Lung microvascular endothelial cell (primary cell): Measurements from ENCODE around the gene TMEM97. TPM values are rescaled to one million over a fixed set of nuclear protein-coding genes. Genes with fewer than 3 reads are reported as not detected.
A peak's percentile ranks its signal among the peaks of the same experiment; 100 is the strongest.
"Not testable (repeated sequence)": the region's sequence is repeated elsewhere in the genome, so short reads cannot be mapped to it uniquely, and the experiment has no call there.

ENCODE experiments used
- DNase-seq, 2 donors: peaks; one replicate each; pipeline versions ENCODE4 v3.0.0 to v3.0.0-alpha.2; 2010; ENCODE audit warnings: low read depth in 2 of 2
- total RNA-seq: library from RNA; depleted of rRNA; stranded (reverse); fragments of >200 nt; gene quantifications from 2 replicates; pipeline ENCODE4 v1.2.1, GENCODE V29; 2014

TMEM97 gene
- total RNA-seq, 1 donor from 2014 or later: 10.3 TPM

DNA sequence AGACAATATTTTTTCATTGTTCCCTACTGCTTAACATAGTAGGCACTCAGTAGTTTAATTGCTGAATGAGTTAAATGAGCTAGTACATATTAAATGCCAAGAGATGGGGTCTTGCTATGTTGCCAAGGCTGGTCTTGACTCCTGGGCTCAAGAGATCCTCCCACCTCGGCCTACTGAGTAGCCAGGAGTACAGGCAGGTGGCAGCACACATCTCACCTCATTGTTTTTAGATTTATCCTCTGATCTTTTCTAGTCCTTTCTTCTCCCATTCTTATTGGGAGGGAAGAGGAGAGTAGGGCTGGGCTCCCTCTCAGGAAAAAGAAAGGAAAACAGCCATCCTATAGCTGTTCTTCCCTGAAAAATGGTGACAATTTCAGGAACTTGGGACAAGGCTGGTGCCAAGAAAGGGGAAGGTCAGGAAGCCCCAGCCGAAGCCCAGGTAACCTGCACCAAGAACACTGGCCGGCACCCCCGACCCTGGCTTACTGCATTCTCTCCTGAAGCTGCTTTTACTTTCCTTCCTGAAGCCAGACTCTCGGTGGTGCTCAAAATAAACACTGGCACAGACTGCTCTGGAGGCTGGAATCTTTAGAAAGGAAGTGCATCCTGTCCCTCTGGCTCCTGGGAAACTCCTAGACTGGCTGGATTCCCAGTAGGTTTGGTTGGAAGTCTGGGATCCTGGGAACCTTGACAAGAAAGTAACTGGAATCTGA lies 19.2 kb downstream of the TMEM97 start:
- peak; percentile 61 to 91 for DNase-seq

DNA sequence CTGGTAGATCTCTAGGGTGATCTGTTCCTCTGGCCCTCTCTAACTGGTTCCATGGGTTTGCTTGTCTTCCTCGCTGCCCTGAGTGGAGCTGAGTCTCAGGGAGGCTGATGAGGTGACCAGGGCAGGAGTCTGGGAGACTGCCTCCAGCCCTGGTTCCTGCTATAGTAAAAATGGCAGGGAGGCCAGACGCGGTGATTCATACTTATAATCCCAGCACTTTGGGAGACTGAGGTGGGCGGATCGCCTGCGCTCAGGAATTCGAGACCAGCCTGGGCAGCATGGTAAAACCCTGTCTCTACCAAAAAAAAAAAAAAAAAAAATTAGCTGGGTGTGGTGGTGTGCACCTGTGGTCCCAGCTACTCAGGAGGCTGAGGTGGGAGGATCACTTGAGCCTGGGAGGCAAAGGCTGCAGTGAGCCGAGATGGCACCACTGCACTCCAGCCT lies 19.8 kb downstream of the TMEM97 start:
- DNase-seq: not testable (repeated sequence)

DNA sequence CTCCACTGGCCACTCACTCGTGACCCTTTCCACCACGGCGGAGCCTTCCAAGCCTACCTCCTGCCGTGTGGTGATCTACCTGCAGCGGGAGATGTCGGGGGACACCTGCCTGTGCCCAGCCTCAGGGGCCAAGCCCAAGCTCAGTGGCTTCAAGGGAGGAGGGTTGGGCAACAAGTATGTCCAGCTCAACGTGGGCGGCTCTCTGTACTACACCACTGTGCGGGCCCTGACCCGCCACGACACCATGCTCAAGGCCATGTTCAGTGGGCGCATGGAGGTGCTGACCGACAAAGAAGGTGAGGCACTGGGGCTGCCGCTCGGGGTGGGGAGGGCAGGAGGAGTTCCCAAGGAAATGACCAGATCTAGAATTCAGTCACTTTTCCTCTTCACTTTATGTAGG lies 20.4 kb downstream of the TMEM97 start:
- DNase-seq: no peak

DNA sequence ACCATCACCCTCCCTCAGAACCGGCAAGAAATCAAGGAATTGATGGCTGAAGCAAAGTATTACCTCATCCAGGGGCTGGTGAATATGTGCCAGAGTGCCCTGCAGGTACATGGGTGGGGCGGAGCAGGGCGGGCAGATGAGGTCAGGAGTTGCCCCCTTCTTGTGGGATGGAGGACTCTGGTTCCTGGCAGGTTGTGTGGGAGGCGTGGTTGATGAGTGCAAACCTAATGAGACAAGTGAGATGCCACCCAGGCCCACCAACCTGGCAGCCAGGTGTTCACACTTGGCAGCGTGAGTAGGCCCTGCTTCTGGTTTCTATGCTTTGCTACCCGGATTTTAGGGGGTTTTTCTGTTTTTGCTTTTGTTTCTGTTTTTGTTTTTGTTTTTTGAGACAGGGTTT lies 21.4 kb downstream of the TMEM97 start:
- no peak for DNase-seq

DNA sequence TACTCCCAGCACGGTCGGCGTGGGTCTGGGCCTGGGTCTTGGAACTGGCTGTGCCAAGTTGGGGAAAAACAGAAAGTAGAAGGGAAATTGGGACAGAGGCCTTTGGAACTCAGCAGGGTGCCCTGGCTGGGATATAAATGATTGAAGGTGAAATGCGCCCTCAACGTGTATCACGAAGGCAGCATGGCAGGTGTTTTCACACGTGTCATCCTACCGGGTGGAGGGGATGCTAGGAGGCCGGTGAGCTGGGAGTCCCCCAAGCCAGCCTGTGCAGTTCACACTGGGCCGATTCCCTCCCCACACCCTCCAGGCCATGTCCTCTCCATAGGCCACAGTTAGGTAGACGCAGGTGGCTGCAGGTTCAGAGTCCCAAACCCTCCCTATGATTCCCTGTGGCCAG lies 22.5 kb downstream of the TMEM97 start:
- DNase-seq: no peak

DNA sequence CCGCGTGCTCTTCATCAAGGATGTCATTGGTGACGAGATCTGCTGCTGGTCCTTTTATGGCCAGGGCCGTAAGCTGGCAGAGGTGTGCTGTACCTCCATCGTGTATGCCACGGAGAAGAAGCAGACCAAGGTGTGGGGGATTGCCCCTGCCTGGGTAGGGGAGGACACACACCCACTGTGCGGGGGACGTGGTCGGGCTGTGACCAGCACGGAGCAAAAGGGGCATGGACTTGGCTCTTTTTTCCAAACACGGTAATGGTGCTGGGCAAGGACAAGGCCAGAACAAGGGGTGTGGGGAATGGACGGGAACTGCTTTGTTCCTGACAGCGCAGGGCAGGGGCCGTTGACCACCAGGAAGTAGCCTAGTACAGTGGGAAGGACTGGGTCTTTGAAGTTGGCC lies 23.3 kb downstream of the TMEM97 start:
- DNase-seq: no peak

DNA sequence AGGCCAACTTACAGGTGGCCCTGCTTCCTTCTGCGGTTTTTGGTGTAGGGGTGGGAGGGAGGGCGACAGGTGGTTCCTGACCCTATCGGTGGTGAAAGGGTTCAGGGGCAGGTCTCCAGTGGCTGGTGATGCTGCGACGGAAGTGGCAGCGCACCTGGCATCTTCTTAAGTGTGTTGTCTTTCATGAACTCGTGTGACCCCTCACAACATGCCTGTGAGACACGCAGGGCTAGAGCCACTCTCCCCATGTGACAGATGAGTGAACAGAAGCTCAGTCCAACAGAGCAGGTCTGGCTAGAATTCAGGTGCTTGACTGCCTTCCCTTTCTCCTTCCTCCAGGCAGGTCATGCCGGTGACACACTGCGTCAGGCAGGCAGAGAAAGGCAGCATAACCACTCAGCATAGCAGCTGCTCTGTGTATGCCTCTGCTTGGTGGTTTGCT lies 24.5 kb downstream of the TMEM97 start:
- no peak for DNase-seq

DNA sequence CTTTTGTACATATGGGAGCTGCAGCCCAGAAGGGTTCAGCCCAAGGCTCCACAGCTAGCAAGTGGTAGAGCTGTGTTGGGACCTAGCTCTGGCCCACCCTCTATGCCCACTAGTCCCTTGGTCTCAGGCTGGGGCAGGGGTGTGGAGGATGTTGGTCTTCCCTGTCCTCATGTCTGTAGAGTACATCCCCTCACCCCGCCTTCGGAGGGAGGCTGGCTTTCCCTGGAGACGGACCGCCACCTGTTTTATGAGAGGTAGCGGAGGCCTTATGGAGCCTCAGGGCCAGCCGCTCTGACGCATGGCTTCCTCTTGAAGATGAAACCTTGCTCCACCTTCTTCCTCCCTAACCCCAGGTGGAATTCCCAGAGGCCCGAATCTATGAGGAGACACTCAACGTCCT lies 25.0 kb downstream of the TMEM97 start:
- no peak for DNase-seq

DNA sequence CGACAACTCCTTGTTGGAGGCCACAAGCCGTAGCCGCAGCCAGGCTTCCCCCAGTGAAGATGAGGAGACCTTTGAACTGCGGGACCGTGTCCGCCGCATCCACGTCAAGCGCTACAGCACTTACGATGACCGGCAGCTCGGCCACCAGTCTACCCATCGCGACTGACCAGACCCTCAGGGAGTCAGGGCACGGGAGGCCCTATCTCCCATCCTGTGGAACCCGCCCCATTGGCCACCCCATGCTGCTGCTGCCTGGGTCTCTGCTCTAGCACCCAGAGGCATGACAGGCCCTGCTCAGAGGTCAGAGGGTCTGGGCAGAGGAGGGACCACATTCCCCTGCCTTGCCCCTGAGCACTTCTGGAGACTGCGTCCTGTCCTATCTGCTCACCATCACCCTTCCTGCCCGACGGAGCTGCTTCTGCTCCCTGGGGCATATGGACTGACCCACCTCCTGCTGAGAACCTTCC lies 25.5 kb downstream of the TMEM97 start:
- DNase-seq: no peak

DNA sequence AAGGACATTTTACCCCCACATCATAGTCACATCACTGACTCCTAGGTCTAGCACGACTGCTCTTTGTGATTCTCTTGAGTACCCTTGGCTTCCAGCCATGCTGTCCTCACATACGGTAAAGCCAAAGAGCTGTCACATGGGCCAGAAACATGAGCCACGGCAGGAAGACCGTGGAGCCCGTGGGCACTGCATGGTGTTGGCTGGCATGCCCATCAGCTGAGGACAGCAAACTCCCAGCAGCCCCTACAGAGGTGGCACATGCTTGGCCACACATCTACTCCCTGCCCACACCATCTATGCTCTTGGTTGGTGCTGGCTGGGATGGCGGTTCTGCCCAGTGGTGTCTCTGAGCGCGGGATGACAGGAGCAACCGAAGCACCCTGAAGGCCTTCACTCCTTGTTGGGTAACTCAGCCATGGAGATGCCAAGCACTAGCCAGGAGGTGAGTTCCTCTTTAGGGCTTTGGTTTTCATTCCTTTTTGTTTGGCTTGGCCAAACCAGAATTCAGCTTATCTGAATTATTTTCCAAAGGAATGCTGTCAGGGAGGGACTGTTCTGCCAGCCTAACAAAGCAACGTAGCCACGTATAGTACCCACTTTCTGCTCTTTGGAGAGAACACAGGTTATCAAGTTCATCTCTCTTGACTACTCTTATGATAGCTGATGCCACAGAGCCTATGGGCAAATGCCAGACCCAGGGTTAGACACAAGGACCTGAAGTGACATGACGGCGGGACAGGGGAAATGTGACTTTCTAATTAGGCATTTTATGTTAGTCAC lies 26.6 kb downstream of the TMEM97 start:
- peak; percentile 25 to 69 for DNase-seq

DNA sequence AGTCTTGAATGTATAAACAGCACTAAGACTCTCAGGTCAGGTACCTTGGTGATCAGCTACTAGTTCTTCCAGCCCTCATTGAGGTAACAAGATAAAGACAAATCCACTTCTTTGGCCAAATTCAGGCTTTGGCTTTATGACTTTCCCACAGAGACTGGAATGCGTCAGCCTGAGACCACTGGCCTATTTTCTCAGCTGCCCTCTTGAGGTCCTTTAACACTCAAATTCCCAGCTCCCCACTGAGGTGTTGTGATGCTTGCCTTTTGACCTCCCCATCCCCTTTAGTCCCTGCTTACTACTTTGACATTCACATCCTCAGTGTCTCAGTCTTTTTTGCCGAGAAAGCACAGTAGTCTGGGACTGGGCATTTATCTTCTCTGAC lies 27.2 kb downstream of the TMEM97 start:
- DNase-seq: peak in 1 of 2 donors; percentile 15

DNA sequence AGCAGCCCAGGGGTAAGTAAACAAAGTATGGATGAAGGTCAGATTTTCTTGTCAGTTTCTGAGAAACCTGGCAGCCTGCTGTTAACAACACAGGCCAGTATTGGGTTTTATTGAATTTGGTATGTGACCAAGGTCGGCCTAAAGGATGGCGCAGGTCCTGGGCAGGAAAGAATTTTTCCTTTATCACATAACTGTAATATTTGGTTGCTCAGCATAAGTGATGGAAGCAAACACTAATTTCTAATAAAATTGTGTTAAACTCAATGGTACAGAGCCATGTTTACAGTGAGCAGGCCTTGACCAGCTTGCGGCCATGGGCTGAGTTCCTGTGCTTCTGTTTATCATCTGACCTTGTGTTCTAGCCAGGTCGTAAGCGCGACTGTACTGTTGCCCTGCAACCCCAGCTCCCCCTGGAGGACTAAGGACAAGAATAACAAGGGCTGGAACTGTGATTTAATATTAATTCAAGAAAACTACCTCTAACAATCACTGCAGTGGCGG lies 27.8 kb downstream of the TMEM97 start:
- peak; percentile 88 to 93 for DNase-seq

DNA sequence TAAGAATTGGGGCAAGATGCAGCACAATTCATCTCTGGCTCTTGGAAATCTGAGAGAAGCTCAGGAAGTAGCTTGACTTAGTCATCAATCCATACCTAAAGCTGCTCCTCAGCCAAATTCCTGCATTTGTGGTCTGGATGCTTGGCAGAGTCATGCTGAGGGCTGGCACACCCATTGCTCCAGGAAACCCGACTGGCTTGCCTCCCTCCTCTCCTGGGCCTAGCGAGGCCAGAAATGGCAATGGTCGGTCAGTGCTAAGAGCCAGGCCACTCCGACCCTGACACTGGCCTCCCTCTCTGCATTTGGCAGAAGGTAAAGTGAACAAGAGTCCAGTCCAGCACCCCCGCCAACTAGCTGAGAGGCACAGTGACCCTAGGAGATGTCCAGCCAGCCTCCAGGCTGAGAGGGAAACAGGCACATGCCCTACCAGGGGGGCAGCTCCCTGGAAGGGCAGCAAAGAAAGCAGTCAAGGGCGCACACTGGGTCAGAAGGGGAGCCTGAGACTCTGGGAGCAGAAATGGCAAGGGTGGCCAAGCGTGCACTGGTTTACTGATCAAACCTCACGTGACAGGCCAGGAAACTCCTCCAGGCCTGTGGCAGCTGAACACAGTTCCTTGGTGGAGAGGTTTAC lies 28.4 kb downstream of the TMEM97 start:
- peak; percentile 51 to 88 for DNase-seq

DNA sequence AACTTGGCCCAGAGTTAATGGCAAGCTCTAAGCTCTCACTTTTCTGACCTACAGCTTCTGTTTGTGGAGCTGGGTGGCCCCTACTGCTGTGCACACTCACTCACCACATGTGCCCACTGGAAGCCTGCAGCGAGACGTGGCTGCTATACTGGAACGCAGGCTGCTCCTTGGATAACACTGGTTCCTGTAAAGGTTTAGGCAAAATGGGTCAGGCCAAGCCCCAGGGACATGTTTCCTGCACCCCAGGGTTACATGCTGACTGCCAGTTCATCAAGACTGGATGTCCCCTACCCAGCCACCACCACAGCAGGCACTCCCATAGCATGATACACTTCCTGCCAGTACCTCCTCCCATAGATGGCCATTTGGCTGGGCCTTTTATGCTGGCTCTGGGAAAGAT lies 30.0 kb downstream of the TMEM97 start:
- DNase-seq: no peak

DNA sequence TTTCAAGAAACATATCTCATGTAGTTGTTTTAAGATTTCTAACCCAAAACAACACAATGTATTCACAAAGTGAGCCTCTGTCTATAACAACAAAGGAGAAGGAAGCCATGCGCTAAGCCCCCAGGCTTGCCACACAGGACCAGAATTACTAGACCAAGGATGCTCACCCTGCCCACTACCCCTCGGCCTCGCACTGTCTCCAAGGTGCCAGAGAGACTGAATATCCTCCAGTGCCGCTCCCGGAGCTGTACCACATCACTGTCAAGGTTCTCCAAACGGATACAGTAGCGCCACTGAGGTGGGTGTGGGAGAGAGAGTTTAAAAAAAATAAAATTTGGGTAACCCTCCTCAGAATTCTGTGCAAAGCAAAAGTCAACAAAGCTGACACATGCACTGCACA lies 31.3 kb downstream of the TMEM97 start:
- DNase-seq: no peak

DNA sequence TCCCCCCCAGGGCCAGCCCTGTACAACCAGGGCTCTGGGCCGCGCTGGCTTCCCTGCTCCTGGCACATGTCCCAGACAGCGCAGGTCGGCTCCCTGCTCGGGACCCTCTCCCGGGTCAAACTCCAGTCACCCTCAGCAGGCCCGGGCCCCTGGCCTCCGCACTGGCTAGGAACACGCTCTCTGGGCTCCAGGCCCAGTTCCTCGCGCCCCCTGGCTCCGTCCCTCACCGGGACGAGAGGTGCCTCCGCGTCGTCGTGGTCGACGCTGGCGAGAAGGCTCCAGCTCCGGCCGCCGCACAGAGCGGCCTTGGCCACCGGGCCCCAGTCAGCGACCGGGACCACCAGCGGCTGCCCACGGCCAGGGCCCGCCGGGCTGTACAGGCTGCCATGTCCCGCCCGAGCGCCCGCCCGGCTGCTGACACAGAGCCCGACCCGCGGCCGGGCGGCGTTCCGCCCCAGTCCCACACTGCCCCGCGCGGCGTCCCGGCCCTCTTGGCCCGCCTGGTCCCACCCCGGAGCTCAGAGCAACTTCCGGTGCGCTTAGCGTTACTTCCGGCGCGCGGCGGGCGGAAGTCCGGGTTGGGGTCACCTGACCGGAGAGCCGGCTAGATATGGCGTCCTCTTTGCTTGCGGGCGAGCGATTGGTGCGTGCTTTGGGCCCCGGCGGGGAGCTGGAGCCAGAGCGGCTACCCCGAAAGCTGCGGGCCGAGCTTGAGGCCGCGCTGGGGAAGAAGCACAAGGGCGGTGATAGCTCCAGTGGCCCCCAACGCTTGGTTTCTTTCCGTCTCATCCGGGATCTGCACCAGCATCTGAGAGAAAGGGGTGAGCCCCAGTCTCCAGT lies 38.3 kb downstream of the TMEM97 start, which contains the start of gene POLDIP2:
Gene POLDIP2, minus strand, starts transcription at position 467 of the 840 bp plus-strand sequence. Its CDS starts 79 bp downstream, at position 388.
- DNase-seq: peak; percentile 96

DNA sequence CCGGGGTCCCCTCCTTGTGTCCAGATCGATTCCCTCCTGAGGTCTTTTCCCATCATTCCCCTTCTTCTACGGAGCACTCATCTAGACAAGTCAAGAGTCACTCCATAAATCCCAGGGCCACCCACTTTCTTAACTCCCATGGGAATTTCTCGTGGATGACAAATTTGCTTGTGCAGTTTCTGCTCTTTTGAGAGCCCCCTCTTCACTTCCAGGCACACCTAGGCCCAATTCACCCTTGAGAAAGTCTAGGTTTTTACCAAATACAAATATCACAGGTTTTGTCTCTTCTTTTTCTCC lies 38.8 kb downstream of the TMEM97 start:
- DNase-seq: no peak

DNA sequence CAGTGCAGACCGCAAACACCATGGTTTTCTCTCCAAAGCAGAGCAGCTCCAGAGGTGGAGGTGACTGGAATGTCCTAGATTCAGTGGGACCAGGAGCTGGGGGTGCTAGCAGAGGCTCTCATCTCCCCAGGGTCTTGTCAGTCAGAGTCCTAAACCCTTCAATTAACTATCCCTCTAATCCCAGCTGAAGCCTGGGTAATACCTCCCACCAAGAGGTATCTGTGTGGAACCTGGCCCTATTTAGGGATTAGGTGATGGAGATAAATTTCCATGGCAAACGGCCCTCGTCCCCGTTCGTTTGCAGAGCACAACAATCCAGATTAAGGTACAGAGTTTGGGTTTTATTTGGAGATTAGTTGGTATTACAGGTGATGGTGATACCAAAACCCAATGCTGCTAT lies 44.2 kb downstream of the TMEM97 start:
- no peak for DNase-seq

DNA sequence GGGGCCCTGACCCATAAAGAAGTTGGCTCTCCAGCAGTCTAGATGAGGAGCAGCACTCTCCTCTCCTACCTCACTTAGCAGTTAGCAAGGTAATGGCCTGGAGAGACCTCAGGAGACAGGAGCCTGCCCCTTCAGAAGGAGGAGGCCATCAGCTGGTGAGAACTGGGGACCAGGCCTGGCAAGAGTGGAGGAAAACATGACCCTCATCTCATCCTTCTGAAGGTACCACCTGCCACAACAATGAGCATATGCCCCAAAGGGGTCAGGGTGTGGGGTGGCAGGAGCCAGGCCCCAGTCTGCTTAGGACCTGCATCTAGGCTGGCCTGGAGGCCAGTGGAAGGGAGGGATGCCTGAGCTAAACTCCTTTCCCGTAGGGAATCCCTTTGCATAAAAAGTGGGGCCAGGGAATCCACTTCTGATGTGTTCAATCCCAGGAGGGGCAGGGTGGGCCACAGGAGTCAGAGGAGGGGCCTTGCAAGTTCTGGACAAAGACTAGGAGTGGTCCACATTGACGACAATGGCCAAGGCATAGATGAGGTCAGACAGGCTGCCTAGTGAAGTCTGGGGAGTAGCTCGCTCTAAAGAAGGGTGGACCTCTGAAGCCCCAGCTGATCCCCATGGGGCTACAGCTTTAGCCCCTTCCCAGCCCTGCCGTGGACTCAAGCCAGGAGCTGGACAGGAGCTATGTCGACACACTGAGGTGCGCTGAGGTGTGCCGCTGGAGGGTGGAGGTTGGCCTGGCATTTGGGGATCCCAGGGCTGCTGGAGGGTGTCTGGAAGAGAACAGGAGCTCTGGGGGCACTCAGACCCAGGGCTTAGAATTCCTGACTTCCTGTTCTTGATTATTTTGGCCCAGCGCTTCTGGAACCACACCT lies 45.0 kb downstream of the TMEM97 start:
- DNase-seq: no peak

DNA sequence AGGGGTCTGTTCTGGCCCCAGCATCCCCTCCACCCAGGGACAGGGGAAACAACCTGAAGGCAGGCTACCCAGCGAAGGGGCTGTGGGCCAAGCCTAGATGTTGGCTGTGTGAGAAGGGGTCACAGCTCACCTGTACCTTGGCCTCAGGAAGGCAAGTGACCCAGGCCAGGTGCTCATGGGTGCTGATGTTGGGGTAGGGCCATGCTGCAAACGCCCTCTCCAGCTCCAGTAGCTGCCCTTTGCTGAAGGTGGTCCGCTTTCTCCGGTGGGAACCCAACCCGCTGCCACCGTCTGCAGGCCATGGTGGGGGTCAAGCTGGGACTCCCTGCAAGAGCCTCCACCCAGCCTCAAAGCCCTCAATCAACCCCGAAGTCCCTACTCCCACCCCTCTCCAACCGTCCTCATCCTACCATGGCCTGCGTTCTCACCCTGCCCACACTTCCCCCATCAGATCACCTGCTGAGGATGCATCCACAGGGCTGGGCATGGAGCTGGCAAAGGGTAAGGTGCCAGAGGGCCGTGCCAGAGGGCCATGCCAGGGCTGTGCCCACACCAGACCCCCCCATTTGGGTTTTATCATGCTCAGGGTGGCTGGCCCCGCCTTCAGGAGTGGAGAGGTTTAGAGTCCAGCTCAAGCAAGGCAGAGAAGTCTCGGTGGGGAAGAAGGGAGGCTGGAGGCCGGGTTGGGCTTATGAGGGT lies 45.8 kb downstream of the TMEM97 start, which contains the start of gene SEBOX:
Gene SEBOX, minus strand, starts transcription at position 535 of the 699 bp plus-strand sequence. Its CDS starts 48 bp downstream, at position 487.
- DNase-seq: no peak
